H1 (cell line): ENCODE results near the gene ACACA. TPM values are rescaled to one million over a fixed set of nuclear protein-coding genes. Genes with fewer than 3 reads are reported as not detected.

Experiments used
- CTCF ChIA-PET: fragments of 300-600 bp; sonication (Branson Sonifier 250); formaldehyde crosslinking; loops from one replicate; lab custom pipeline; 2021; ENCODE audit not compliant: partially characterized antibody; lab: Charles Lee
- POLR2A ChIA-PET: fragments of 300-600 bp; sonication (Branson Sonifier 250); formaldehyde crosslinking; loops from one replicate; lab custom pipeline; 2021; ENCODE audit warnings: inconsistent platforms; ENCODE audit not compliant: partially characterized antibody; lab: Charles Lee
- DNase-seq, 2 experiments: peaks; one replicate each; pipeline versions ENCODE4 v3.0.0 to v3.0.0-alpha.2; 2010 to 2022; ENCODE audit warnings: low spot score in 2 of 2, low read depth in 1 of 2, mixed read lengths in 1 of 2
- FAIRE-seq: peaks from 2 replicates; lab custom pipeline; 2011; peaks lifted over from hg19 to GRCh38; lab: Jason Lieb, UNC
- H2AFZ ChIP-seq: 2 replicates; pipeline ENCODE4 v1.8.1; 2012; ENCODE audit warnings: low read length, inconsistent platforms
- H2AK5ac ChIP-seq: 2 replicates; pipeline ENCODE4 v1.6.1; 2013; ENCODE audit warnings: low read depth, low read length
- H2BK120ac ChIP-seq: replicated peaks from 2 replicates; pipeline ENCODE3; 2013; ENCODE audit warnings: low read depth, low read length, inconsistent platforms
- H2BK12ac ChIP-seq: 2 replicates; pipeline ENCODE4 v1.6.1; 2013; ENCODE audit warnings: low read depth, low read length
- H2BK15ac ChIP-seq: 2 replicates; pipeline ENCODE4 v1.6.1; 2013; ENCODE audit warnings: low read length
- H2BK20ac ChIP-seq: 2 replicates; pipeline ENCODE4 v1.6.1; 2013; ENCODE audit warnings: low read length
- H2BK5ac ChIP-seq: 2 replicates; pipeline ENCODE4 v1.6.1; 2013; ENCODE audit warnings: low read depth, low read length
- H3K14ac ChIP-seq: 2 replicates; pipeline ENCODE4 v1.6.1; 2013; ENCODE audit warnings: inconsistent platforms; ENCODE audit not compliant: insufficient read length
- H3K18ac ChIP-seq: 2 replicates; pipeline ENCODE4 v1.6.1; 2013; ENCODE audit warnings: low read length; ENCODE audit errors: extremely low read depth
- H3K23ac ChIP-seq: 2 replicates; pipeline ENCODE4 v1.6.1; 2013; ENCODE audit warnings: inconsistent platforms; ENCODE audit not compliant: insufficient read length
- H3K23me2 ChIP-seq: 2 replicates; pipeline ENCODE4 v1.6.1; 2013; ENCODE audit warnings: low read depth, low read length
- H3K27ac ChIP-seq: 2 replicates; pipeline ENCODE4 v1.6.1; 2011; ENCODE audit warnings: low read depth, low read length, inconsistent platforms
- H3K27me3 ChIP-seq, 4 experiments: replicated peaks in 1 of 4; 1 replicate in 1 of 4; 2 replicates in 3 of 4; pipeline versions ENCODE4 v1.6.1 to v1.8.1; 2011 to 2013; ENCODE audit warnings: low read length in 3 of 4, mild to moderate bottlenecking in 3 of 4, inconsistent platforms in 2 of 4, mixed read lengths in 2 of 4, moderate library complexity in 1 of 4; ENCODE audit not compliant: control insufficient read depth in 3 of 4, insufficient read depth in 3 of 4; ENCODE audit errors: extremely low read depth in 1 of 4
- H3K36me3 ChIP-seq, 4 experiments: 2 replicates each; pipeline versions ENCODE4 v1.6.1 to v1.8.1; 2011 to 2013; ENCODE audit warnings: mild to moderate bottlenecking in 4 of 4, low read length in 3 of 4, moderate library complexity in 2 of 4, control low read depth in 1 of 4, inconsistent platforms in 1 of 4; ENCODE audit not compliant: insufficient read depth in 4 of 4, control insufficient read depth in 2 of 4
- H3K4ac ChIP-seq: replicated peaks from 2 replicates; pipeline ENCODE3; 2013; ENCODE audit warnings: low read length, low read depth, mixed read lengths, inconsistent platforms; ENCODE audit not compliant: insufficient read length
- H3K4me1 ChIP-seq, 4 experiments: replicated peaks in 1 of 4; 1 replicate in 1 of 4; 2 replicates in 3 of 4; pipeline versions ENCODE4 v1.6.1 to v1.8.1; 2011 to 2013; ENCODE audit warnings: low read length in 3 of 4, inconsistent platforms in 2 of 4, mixed read lengths in 1 of 4; ENCODE audit not compliant: insufficient read depth in 4 of 4, control insufficient read depth in 3 of 4
- H3K4me2 ChIP-seq, 2 experiments: 2 replicates each; pipeline versions ENCODE4 v1.6.1 to v1.8.1; 2011 to 2013; ENCODE audit warnings: low read depth in 2 of 2, low read length in 2 of 2, control low read depth in 1 of 2, inconsistent platforms in 1 of 2, mild to moderate bottlenecking in 1 of 2; ENCODE audit not compliant: insufficient read depth in 1 of 2
- H3K4me3 ChIP-seq, 4 experiments: fragments of 200-600, 300-600 bp in 1 of 4; sonication (generic), shearing (Covaris generic), sonication (Bioruptor Twin) in 1 of 4; 2 replicates each; pipeline versions ENCODE4 v1.5.1 to v1.8.1; 2011 to 2016; ENCODE audit warnings: low read length in 4 of 4, low read depth in 3 of 4, control low read depth in 2 of 4, inconsistent platforms in 2 of 4, mild to moderate bottlenecking in 2 of 4, mixed read lengths in 1 of 4, moderate library complexity in 1 of 4; ENCODE audit not compliant: insufficient read depth in 2 of 4; ENCODE audit errors: extremely low read depth in 1 of 4
- H3K56ac ChIP-seq: replicated peaks from 2 replicates; pipeline ENCODE3; 2013; ENCODE audit warnings: low read depth, mild to moderate bottlenecking, mixed read lengths, low read length, inconsistent platforms; ENCODE audit not compliant: insufficient read length
- H3K79me1 ChIP-seq: 2 replicates; pipeline ENCODE4 v1.6.1; 2013; ENCODE audit warnings: low read depth, low read length, control low read depth
- H3K79me2 ChIP-seq, 2 experiments: 2 replicates each; pipeline versions ENCODE4 v1.6.1 to v1.8.1; 2012 to 2013; ENCODE audit warnings: low read length in 2 of 2, mild to moderate bottlenecking in 2 of 2, inconsistent platforms in 1 of 2; ENCODE audit not compliant: insufficient read depth in 2 of 2, control insufficient read depth in 1 of 2
- H3K9ac ChIP-seq, 4 experiments: replicated peaks in 1 of 4; 1 replicate in 1 of 4; 2 replicates in 3 of 4; pipeline versions ENCODE4 v1.6.1 to v1.8.1; 2011 to 2013; ENCODE audit warnings: low read depth in 3 of 4, low read length in 3 of 4, control low read depth in 2 of 4, mild to moderate bottlenecking in 2 of 4, moderate library complexity in 2 of 4, inconsistent platforms in 1 of 4; ENCODE audit errors: extremely low read depth in 1 of 4
- H3K9me3 ChIP-seq, 2 experiments: 2 replicates each; pipeline versions ENCODE4 v1.6.1 to v1.8.1; 2012 to 2013; ENCODE audit warnings: mild to moderate bottlenecking in 2 of 2, moderate library complexity in 2 of 2, control low read depth in 1 of 2, inconsistent platforms in 1 of 2, low read depth in 1 of 2, low read length in 1 of 2, mixed read lengths in 1 of 2; ENCODE audit not compliant: insufficient read depth in 2 of 2
- H4K20me1 ChIP-seq, 2 experiments: replicated peaks in 1 of 2; 2 replicates each; pipeline versions ENCODE3 to v1.8.1; 2011 to 2013; ENCODE audit warnings: inconsistent platforms in 2 of 2, low read length in 2 of 2, mild to moderate bottlenecking in 1 of 2; ENCODE audit not compliant: insufficient read depth in 2 of 2, control insufficient read depth in 1 of 2
- H4K5ac ChIP-seq: 2 replicates; pipeline ENCODE4 v1.6.1; 2013; ENCODE audit warnings: low read length, low read depth, mixed read lengths, inconsistent platforms; ENCODE audit not compliant: insufficient read length
- H4K8ac ChIP-seq: 2 replicates; pipeline ENCODE4 v1.8.0; 2013; ENCODE audit warnings: mild to moderate bottlenecking, moderate library complexity, low read length, inconsistent platforms; ENCODE audit not compliant: insufficient read depth; ENCODE audit errors: extremely low read depth
- H4K91ac ChIP-seq: replicated peaks from 2 replicates; pipeline ENCODE3; 2013; ENCODE audit warnings: low read length, mixed read lengths, inconsistent platforms; ENCODE audit not compliant: insufficient read length
- CEBPB ChIP-seq: IDR thresholded peaks from 2 replicates; pipeline ENCODE4 v1.6.1; 2012; ENCODE audit warnings: low read depth, low read length
- CHD2 ChIP-seq: IDR thresholded peaks from 2 replicates; pipeline ENCODE4 v1.6.1; 2012; ENCODE audit warnings: low read length, improper control_type of control experiment
- FOSL1 ChIP-seq: IDR thresholded peaks from 2 replicates; pipeline ENCODE4 v1.6.1; 2011; ENCODE audit warnings: mild to moderate bottlenecking, low read depth, low read length, moderate library complexity; ENCODE audit not compliant: insufficient read depth
- KDM4A ChIP-seq: IDR thresholded peaks from one replicate; pipeline ENCODE4 v1.7.1; 2012; ENCODE audit warnings: low read depth, mild to moderate bottlenecking, moderate library complexity, low read length, inconsistent platforms; ENCODE audit not compliant: severe bottlenecking
- MAFK ChIP-seq: IDR thresholded peaks from 2 replicates; pipeline ENCODE4 v1.6.1; 2012; ENCODE audit warnings: low read depth, mild to moderate bottlenecking, improper control_type of control experiment, low read length
- POLR2A ChIP-seq, 2 experiments: IDR thresholded peaks; 1 replicate in 1 of 2; 2 replicates in 1 of 2; pipeline ENCODE4 v1.6.1; 2011; ENCODE audit warnings: low read depth in 2 of 2, low read length in 2 of 2, mild to moderate bottlenecking in 2 of 2; ENCODE audit errors: control extremely low read depth in 1 of 2
- SP4 ChIP-seq: IDR thresholded peaks from 2 replicates; pipeline ENCODE4 v1.6.1; 2012; ENCODE audit warnings: low read length, inconsistent platforms
- TAF1 ChIP-seq: IDR thresholded peaks from 2 replicates; pipeline ENCODE4 v1.6.1; 2011; ENCODE audit warnings: mild to moderate bottlenecking, low read depth, low read length
- TBP ChIP-seq: IDR thresholded peaks from 2 replicates; pipeline ENCODE4 v1.6.1; 2011; ENCODE audit warnings: low read depth, low read length, improper control_type of control experiment
- USF2 ChIP-seq: IDR thresholded peaks from 2 replicates; pipeline ENCODE4 v1.6.1; 2011; ENCODE audit warnings: low read length, improper control_type of control experiment
- ZNF274 ChIP-seq: IDR thresholded peaks from 2 replicates; pipeline ENCODE4 v1.7.0; 2012; ENCODE audit warnings: low read length, borderline replicate concordance; ENCODE audit errors: extremely low read depth
- WGBS, 2 experiments: shearing (Covaris generic) in 1 of 2; methylation state at CpG; one replicate each; pipeline versions ENCODE4 v1.1.6 to v1.1.7; 2013 to 2015; ENCODE audit warnings: low lambda C conversion rate in 2 of 2, mixed read lengths in 2 of 2, inconsistent platforms in 1 of 2, low coverage in 1 of 2, missing lambda C conversion rate in 1 of 2; ENCODE audit not compliant: insufficient replicate concordance in 2 of 2, insufficient coverage in 1 of 2, insufficient read length in 1 of 2; ENCODE audit errors: extremely low coverage in 1 of 2, missing lambda C conversion rate in 1 of 2; 5-methylcytosine and 5-hydroxymethylcytosine counted together
- polyA plus RNA-seq, 7 experiments: library from polyadenylated mRNA; depleted of rRNA in 3 of 7; stranded (reverse) in 5 of 7; unstranded in 2 of 7; fragments of >200 nt in 5 of 7; fragments of 200-250 nt in 2 of 7; gene quantifications; 1 replicate in 5 of 7; 2 replicates in 1 of 7; 4 replicates in 1 of 7; pipeline versions ENCODE4 v1.2.1 to v1.2.3, GENCODE V29; 2011 to 2013; ENCODE audit warnings: missing spikeins in 2 of 7, mixed read lengths in 2 of 7
- total RNA-seq: library from RNA; stranded (reverse); fragmentation: NEBNext Ultra II Directional; extraction: Animal tissue kit (Norgen Biotek cat#: 25700); gene quantifications from 2 replicates; pipeline ENCODE4 v1.2.1, GENCODE V29; 2021

ACACA gene
- total and polyA plus RNA-seq, 2 of the 8 experiments (the other 6 are each of a cell fraction or from before 2014, with no cell fraction given), result 74.0 to 160 TPM

- Histone ChIP-seq H3K9me3 (no peaks in the 10 kb centered on the region), H4K20me1 (peaks cover 3 to 4% of the 10 kb centered on the region in 2 experiments), H2AFZ (0 out of 2 replicates have a peak overlapping the region, but pooled peaks have one; percentile 9), H3K4me2 (peak overlapping the region; percentile 75 to 84), H3K27me3 (no peaks in the 10 kb centered on the region), H2AK5ac (0 out of 2 replicates have a peak overlapping the region, but pooled peaks have one; percentile 46), H2BK5ac (peak overlapping the region; percentile 95), H3K23me2 (peaks cover 10% of the 10 kb centered on the region), H3K4me3 (peak overlapping the region; percentile 83 to 95 (median 88)), H4K5ac (peak overlapping the region; percentile 92), H3K4me1 (peaks cover 0 to 12% (median 7%) of the 10 kb centered on the region in 4 experiments; a peak in 6 of 7 replicates), H2BK15ac (peak overlapping the region; percentile 98; the same call in 1 of the 2 replicates), H3K79me2 (peaks cover 27 to 51% of the 10 kb centered on the region in 2 experiments), H3K4ac (peak overlapping the region; percentile 11), H2BK120ac (peak overlapping the region; percentile 5), H2BK12ac (peak overlapping the region; percentile 93; the same call in 1 of the 2 replicates), H4K91ac (peak overlapping the region; percentile 75), H3K14ac (no peak overlapping the region), H3K9ac (peak overlapping the region; percentile 77 to 85 (median 80)), H3K27ac (peak overlapping the region; percentile 66), H2BK20ac (no peak overlapping the region), H3K23ac (no peak overlapping the region), H3K56ac (peak overlapping the region; percentile 51), H4K8ac (peak overlapping the region; percentile 94), H3K36me3 (peaks cover 0 to 7% (median 0%) of the 10 kb centered on the region in 4 experiments; a peak in 1 of 8 replicates), H3K18ac (peak overlapping the region; percentile 92), H3K79me1 (peaks cover 3% of the 10 kb centered on the region; the same call in 1 of the 2 replicates)
- DNase-seq, result peak; percentile 66 to 85
- 3% methylated on average over 21 of the region's 21 CpGs; no CpG with 5 or more reads in 1 of the 2 experiments for WGBS, 2 experiments
- FAIRE-seq, result no peak
- ChIA-PET CTCF (interaction anchor here (1.1 to 1.6 kb wide), 3 partner anchors 10 to 39 kb away, joined by 3 to 7 read pairs (median 4); no protein-coding TSS in a partner anchor), POLR2A (interaction anchor here (0.9 to 2.3 kb wide), 21 partner anchors 8 to 159 kb away, joined by 3 to 15 read pairs (median 4); partner anchors contain the start of genes ACACA and TADA2A)
- TF ChIP-seq ZNF274 (no peak), MAFK (no peak), CHD2 (no peak), KDM4A (peak; percentile 45), TBP (peak; percentile 86), FOSL1 (no peak), POLR2A (IDR thresholded peaks at IDR 0.05; ENCODE audit: control extremely low read depth in 1 of 2, low read depth in 2 of 2, low read length in 2 of 2) (peak; percentile 88 to 94), USF2 (0 out of 2 replicates have a peak, but pooled peaks have one; percentile 55), TAF1 (peak; percentile 82; the same call in 1 of the 2 replicates), SP4 (0 out of 2 replicates have a peak, but pooled peaks have one; percentile 73), CEBPB (no peak)
Measured at GRCh38 chr17:37358098-37358829, 48.4 kb downstream of the ACACA start.
